Effector CD4-positive, alpha-beta T cell (primary cell): ENCODE measurements around the gene PIGW.

Experiments used
- DNase-seq: peaks from one replicate; pipeline ENCODE4 v3.0.0-alpha.2; 2020

Gene PIGW

GRCh38 chr17:36546418-36547093 is 11.8 kb downstream of the PIGW start:
- DNase-seq: no peak

GRCh38 chr17:36547776-36548175 is 13.0 kb downstream of the PIGW start:
- no peak for DNase-seq

GRCh38 chr17:36550491-36551417 is 16.0 kb downstream of the PIGW start:
- no peak for DNase-seq

GRCh38 chr17:36553459-36553858 is 18.7 kb downstream of the PIGW start:
- DNase-seq: no peak

- no peak for DNase-seq
These were observed 31.3 kb downstream of the PIGW start for GRCh38 chr17:36566081-36566480.

- DNase-seq: no peak
These were observed 40.2 kb downstream of the PIGW start for GRCh38 chr17:36575028-36575427.

- no peak for DNase-seq
These were observed 42.0 kb downstream of the PIGW start for GRCh38 chr17:36576793-36577192.

- DNase-seq: no peak
These were observed 43.9 kb downstream of the PIGW start for GRCh38 chr17:36578671-36579070.

- DNase-seq: no peak
These were observed 49.0 kb downstream of the PIGW start for GRCh38 chr17:36583787-36584186.

- no peak for DNase-seq
These were observed 51.4 kb downstream of the PIGW start for GRCh38 chr17:36586138-36586537.
